GM19025 (cell line): ENCODE data around the gene HTR2A.

ENCODE experiments used
- ATAC-seq: cut with Tn5 transposase; IDR thresholded peaks from one replicate; pipeline ENCODE4 v1.9.1; 2021; ENCODE audit warnings: mild to moderate bottlenecking, low read depth, moderate library complexity; ENCODE audit not compliant: unreplicated experiment

HTR2A gene

DNA sequence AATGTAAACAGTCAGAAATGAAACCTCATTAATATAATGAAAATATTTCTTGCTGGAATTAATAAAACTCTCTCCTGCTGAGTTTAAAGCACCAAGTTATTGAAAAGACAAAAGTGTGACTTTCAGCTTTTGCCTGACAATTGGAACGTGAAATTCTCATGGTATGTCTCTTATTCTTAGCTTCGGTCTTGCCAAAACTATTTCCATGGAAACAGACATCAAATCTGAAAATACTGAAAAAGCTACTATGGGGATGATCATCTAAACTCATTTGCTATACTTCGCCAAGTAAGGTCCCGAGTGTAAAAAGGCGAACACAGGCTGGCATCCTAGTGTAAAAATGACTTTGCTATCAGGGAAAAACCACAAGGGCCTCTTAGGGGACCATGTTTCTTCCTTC lies 22.8 kb downstream of the HTR2A start:
- no peak for ATAC-seq

GRCh38 chr13:46871557-46871956 lies 25.3 kb downstream of the HTR2A start:
- ATAC-seq, result no peak

- no peak for ATAC-seq
These were observed 28.8 kb downstream of the HTR2A start for GRCh38 chr13:46868091-46868490.

DNA sequence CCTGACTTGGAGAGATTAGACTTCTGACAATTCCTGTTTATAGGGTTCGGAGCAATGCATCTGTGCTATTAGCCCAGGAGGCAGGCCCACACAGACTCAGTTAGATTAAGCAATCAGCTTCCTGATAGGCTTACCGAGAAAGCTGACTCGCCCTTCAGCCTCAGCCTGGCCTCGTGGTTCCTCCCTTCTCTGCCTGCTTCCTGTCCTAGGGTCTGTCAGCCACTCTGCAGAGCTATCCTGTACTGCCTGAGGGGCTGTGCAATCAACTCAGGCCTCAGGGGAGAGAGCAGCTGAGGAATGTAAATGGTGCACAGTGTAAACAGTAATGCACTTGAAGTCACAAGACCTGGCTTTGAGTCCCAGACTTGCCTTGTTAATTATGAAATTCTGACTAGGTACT lies 30.7 kb downstream of the HTR2A start:
- no peak for ATAC-seq

GRCh38 chr13:46864941-46865340 lies 31.9 kb downstream of the HTR2A start:
- ATAC-seq, result no peak

DNA sequence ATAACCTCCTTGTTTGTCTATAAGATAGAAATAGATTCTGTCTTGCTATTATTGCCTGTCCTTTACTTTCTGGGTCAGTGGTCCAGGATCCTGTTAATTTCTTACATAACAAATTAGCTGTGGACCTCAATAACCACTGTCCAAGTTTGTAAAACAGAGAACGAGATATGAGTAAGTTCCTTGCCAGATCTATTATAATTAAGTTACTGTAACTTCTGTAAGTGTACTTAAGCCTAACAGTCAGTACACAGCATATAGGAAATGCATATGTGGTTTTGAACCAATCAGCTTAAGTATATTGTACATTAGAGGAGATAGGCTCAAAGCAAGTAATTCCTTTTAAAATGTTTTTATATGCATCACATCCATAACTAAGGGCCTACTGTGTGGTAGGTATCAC lies 34.9 kb downstream of the HTR2A start:
- ATAC-seq, result no peak

DNA sequence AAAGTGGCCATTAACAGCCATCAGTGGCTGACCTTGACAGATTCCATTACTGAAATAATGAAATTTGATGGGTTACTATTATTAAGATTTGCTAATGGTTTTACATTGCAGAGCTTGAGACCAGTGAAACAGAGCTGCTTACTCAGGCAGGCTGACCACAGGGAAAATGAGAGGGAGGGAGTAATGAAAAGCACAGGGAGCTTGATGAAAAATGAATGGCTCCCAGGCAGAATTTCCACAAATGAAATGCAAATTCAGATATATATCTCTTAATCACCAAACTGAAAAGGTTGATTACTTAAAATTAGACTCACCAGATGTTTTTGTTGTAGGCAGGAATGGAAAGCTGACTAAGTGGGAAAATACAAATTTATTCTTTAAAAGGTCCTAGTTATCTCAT lies 36.1 kb downstream of the HTR2A start:
- no peak for ATAC-seq

DNA sequence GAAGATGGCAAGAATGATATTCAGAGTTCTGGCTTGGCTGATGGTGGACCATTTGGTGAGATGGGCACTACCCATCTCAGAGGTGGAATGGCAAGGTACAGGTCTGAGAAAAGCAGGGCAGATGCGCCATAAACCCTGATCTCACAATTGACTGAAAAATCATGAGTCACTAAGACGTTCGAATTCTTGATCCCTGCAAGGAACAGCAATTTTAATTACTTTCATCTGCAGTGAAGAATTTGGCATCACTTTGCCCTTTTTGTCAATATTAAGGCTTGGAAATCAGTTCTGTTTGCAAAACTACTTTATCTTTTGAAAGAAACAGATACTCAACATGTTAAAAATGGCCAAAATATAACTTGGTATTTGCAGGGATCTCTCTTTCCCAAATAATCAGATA lies 38.1 kb downstream of the HTR2A start:
- no peak for ATAC-seq

GRCh38 chr13:46858163-46858562 lies 38.7 kb downstream of the HTR2A start:
- no peak for ATAC-seq

- no peak for ATAC-seq
These were observed 41.2 kb downstream of the HTR2A start for GRCh38 chr13:46855664-46856063.

- ATAC-seq, result no peak
These were observed 41.7 kb downstream of the HTR2A start for GRCh38 chr13:46855166-46855565.

GRCh38 chr13:46852168-46852567 lies 44.7 kb downstream of the HTR2A start:
- no peak for ATAC-seq

DNA sequence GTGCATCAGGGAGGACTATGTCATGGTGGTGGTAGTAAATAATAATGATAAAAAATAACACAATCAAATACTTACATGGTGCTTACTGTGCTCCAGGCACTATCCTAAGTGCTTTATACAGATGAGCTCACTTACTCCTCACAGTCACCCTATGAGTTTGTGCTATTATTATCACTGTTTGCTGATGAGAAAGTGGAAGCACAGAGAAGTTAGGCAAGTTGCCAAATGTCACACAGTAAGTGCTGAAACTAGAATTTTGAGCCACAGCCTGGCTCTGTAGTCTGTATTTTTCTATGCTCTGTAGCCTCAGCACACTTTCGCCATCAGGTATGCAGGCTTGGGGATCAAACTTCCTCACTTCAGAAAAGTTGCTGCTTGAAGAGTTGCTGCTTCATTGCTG lies 46.6 kb downstream of the HTR2A start:
- no peak for ATAC-seq

- ATAC-seq, result no peak
These were observed 50.1 kb downstream of the HTR2A start for GRCh38 chr13:46846726-46847125.

DNA sequence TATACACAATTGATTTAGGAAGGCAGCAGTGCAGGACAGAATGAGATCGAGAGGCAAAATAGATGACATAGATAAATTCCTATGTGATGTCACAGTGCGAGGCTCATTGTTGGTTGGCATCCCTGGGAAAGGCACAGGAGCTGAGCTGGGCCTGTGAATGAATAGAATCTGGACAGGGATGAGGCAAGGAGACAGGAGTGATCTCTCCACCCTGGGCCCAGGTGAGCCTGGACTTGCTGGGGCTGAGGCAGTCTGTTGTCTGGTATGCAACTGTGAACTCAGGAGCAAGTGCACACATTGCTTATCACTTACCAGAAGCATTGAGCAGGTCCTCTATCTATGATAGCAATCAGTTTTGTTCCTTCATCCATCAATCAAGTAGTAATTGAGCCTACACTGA lies 51.7 kb downstream of the HTR2A start:
- ATAC-seq, result no peak

DNA sequence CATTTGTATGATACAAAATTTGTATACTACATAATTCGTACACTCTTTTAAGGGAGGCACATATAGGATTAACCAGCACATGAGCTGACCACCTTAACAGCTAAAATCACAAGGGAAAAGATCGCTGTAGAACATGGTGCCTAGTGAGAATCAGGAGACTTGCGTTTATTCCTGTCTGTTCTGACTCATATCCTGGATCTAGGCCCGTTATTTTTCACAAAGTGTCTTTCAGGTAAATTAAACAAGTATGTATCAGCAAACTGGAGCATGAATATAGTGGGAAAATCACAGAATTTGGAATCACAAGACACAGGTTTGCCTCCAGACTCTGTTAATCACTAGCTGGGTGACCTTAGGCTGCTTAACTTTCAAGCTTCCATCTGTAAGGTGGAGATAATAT lies 52.4 kb downstream of the HTR2A start:
- ATAC-seq, result no peak

- ATAC-seq, result no peak
These were observed 57.5 kb downstream of the HTR2A start for GRCh38 chr13:46839399-46839798.

DNA sequence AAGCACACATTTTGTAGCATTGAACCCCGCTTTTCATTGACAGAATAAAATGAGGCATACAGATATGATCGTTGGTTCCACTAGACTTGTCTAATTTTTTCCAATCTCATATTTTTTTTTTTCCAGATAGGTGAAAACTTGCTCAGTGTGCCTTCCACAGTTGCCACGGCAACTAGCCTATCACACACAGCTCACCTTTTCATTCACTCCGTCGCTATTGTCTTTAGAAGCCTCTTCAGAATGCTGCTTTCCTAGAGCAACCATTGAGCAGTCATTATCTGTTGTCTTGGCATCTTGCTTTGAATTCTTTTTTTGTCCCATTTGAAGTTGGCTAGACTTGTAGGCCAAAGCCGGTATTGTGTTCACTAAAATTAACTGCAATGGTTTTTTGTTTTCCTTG lies 62.2 kb downstream of the HTR2A start:
- no peak for ATAC-seq

- ATAC-seq, result no peak
These were observed 65.2 kb downstream of the HTR2A start for GRCh38 chr13:46831588-46832194.

GRCh38 chr13:46830405-46831005 lies 66.3 kb downstream of the HTR2A start:
- no peak for ATAC-seq

DNA sequence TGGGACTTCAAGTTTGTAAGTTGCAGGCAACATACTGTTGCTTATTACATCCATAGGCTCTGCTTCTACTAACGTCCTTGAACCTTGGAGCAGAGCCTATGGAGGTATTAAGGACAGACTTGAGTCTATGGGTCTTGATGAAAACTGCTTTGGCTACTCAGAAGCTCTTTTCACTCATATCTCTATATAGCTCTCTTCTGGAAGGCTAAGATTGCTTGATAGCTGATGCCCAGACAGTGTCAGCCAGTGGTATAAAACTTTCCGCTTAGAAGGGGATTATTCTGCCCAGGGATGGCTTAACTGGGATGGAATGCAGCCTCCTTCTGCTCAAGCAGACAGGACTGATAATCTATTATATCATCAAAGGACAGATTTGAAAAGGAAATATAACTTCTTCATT lies 74.3 kb downstream of the HTR2A start:
- ATAC-seq, result no peak

GRCh38 chr13:46817838-46818476 lies 78.9 kb downstream of the HTR2A start:
- ATAC-seq, result no peak
